GM12891 (cell line): ENCODE data around the gene CSF3.

Experiments used
- PAX5 ChIP-seq: IDR thresholded peaks from 2 replicates; pipeline ENCODE4 v1.6.1; 2011; ENCODE audit warnings: low read length, moderate library complexity, mild to moderate bottlenecking; ENCODE audit not compliant: insufficient read depth, severe bottlenecking
- POLR2A ChIP-seq: IDR thresholded peaks from 2 replicates; pipeline ENCODE4 v1.6.1; 2011; ENCODE audit warnings: low read depth, low read length, control low read depth
- POLR2AphosphoS5 ChIP-seq: IDR thresholded peaks from 2 replicates; pipeline ENCODE4 v1.6.1; 2011; ENCODE audit warnings: low read depth, low read length, control low read depth
- SPI1 ChIP-seq: IDR thresholded peaks from 2 replicates; pipeline ENCODE4 v1.6.1; 2011; ENCODE audit warnings: low read depth, low read length, control low read depth
- TAF1 ChIP-seq: IDR thresholded peaks from 2 replicates; pipeline ENCODE4 v1.6.1; 2011; ENCODE audit warnings: low read depth, low read length, control low read depth

- TF ChIP-seq PAX5 (peak; percentile 34), POLR2A (peak; percentile 58), TAF1 (peak; percentile 84), POLR2AphosphoS5 (peak; percentile 63; the same call in 1 of the 2 replicates), SPI1 (no peak)
Measured at GRCh38 chr17:39980351-39981206, 34.7 kb upstream of the CSF3 start, which contains the start of gene PSMD3.
